Stimulated activated CD8-positive, alpha-beta memory T cell treated with anti-CD3 and anti-CD28 coated beads, Interleukin-15, amount 100 ng/mL, for 48 hours (primary cell): ENCODE data around the gene TFG.
A peak's percentile ranks its signal among the peaks of the same experiment; 100 is the strongest.

Experiments used
- DNase-seq, 2 donors: peaks; one replicate each; pipeline ENCODE4 v3.0.0-alpha.2; 2020; ENCODE audit warnings: low read depth in 2 of 2

The TFG gene

DNA sequence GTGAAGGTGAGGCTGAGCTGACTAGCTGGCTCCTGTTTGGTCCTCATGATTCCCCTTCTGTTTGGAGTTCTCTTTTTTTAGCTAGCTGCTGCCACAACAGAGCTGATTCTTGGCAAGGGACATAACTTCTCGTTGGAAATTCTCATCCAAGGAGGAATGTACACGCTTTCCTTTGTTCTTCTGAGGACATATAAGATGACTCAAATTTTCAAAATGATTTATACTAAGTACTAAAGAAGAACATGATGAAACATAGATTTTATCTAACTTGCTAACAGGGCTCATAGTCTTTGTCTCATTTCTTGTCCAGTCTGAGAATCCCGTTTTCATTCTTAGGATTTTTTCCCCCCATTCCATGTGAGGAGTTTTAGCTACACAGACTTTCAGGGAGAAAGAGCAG lies 2.9 kb upstream of the TFG start:
- DNase-seq = no peak

DNA sequence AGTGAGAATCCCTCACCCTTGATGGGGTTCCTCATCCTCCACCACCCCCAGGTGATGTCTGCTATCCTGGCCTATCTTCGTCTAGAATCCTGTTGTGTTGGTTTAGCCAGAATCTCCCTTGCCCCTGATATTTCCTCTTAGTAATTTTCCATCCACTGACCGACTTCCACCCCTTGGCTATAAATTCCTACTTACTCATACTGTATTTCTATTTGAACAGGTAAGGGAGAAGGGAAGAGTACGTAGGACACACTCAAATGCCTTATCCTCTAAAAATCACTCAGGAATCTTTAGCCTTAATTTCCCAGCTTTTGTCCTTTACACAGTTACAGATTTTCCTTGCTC lies 678 bp upstream of the TFG start:
- DNase-seq = no peak

DNA sequence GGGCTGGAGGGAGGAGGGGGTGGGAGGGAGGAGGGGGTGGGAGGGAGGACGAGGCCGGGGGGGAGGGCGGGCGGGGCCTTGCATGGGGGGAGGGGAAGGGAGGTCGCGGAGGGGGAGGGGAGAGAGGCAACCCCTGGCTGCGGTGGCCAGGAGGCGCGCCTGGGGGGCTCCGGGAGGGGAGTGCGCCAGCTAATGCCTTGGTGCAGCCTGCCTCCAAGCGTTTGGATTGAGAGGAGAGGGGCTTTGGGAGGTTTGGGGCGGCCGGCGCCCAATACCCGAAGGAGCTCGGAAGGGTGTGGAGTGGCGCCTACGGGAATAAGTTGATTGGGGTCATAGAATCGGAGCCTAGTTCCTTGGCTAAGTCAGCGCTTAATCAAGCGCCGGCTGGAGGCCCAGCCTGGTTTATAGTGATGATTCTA lies 557 bp downstream of the TFG start:
- peak in 1 of 2 donors; percentile 5 for DNase-seq

DNA sequence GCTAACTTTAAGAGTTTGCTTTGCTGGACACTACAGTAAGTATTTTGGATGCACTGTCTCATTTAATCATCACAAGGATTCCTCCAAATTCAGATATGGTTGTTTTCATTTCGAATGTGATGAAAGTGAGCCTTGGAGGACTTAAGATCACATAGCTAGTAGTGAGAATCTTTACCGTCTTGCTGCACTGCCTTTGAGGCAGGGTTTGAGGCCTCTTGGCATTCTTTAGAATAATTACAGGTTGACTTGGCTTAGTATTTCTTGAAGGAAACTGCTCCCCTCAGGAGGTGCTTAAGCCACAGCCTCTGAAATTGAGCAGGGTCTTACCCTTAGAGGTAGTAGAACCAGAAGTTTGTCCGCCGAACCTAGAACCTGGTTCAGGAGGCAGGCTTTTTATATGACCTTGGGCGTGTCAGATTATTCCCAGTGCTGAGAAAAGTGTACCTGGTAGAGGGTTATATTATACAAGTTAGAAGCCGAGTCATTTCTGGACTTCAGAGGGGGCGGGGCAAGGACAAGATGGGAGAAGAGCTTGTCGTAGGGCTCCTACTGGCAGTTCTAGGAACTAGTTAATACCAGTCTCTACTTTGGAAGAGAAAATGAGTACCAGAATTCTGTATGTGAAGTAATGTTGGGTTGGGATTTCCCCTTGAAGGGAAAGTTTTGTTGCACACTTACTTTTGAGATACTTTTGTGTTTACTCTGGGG lies 1.1 kb downstream of the TFG start:
- peak; percentile 61 to 64 for DNase-seq

DNA sequence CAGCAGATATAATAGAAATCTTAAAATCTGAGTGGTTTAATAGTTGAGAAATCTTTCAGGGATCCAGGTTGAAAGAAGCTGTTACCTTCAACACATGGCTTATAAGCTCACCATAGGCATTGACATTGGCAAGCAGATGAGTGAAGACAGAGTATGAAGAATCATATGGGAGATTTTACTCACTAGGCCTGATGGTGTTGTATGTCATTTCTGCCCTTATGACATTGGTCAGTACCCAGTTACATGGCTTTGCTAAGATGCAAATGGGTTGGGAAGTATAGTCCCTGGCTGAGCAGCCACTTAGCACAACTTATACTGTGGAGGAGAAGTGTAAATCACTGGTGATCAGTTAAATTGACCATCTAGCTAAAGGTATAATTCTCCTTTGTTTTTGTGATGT lies 5.9 kb downstream of the TFG start:
- DNase-seq = no peak

DNA sequence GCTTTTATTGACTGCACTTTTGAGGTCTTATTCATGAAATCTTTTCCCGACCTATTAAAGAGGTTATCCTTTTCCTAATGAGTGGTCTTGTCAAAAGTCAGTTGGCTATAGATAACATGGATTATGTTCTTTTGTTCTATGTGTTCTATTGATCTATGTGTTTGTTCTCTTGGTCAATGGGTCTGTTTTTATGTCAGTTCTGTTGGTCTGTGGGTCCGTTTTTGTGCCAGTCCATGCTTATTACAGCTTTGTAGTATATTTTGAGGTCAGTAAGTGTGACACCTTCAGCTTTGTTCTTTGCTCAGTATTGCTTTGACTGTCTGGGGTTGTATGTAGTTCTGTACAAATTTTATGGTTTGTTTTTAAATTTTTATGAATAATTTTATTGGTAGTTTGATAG lies 7.8 kb downstream of the TFG start:
- no peak for DNase-seq

DNA sequence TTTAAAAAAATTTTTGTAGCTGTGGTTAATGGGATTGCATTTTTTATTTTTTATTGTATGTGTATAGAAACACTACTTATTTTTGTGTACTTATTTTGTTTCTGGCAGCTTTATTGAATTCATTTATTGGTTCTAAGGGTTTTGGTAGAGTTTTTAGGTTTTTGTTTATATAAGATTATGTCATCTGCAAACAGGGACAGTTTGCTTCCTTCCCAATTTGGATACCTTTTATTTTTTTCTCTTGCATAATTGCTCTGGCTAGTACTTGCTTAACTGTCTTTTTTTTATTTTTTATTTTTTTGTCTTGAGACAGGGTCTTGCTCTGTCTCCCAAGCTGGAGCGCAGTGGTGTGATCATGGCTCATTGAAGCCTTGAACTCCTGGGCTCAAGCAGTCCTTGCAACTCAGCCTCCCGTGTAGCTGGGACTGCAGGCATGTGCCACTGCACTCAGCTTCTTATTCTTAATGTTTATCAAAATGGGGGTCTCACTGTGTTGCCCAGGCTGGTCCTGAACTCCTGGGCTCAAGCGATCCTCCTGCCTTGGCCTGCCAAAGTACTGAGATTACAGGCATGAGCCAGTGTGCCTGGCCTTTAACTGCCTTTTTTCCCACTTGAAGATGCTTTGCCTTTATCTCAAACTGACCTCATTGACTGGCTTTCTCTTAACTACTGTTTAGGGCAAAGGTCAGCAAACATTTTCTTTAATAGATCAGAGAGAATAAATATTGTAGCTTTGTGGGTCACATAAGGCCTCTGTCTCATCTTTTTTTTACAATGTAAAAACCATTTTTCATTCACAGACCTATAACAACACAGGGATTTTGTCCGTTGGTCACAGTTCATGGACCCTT lies 8.6 kb downstream of the TFG start:
- no peak for DNase-seq

DNA sequence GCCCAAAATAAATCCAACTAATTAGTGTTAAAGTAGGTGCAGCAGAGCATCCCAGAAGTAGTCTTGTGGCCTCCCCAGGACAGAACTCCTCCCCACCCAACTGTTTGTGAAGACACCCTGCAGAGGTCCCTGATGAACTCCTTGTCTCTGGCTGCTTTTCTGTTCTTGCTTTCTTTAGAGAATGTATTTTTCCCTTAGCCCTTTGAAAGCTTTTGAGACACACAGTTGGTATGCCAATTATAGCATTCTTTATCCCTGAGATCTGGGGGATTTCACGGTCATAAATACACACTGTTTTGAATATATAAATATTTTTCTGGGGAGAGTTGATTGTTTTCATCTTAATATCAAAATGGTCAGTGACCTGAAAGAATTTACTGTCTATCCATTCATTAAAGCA lies 9.8 kb downstream of the TFG start:
- no peak for DNase-seq

DNA sequence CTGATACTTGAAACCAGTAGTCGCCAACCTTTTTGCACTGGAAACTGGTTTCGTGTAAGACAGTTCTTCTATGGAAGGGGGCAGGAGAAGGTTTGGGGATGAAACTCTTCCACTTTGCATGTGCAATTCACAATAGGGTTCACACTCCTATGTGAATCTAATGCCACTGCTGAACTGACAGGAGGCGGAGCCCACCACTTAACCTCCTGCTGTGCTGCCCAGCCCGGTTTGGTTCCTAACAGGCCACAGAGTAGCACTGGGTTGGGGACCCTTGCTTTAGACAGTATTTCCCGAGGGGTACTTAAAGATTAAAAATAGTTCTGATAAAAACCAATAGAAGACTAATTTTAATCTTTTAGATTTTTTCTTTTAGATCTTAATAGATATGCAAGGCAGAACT lies 11.1 kb downstream of the TFG start:
- DNase-seq = no peak

DNA sequence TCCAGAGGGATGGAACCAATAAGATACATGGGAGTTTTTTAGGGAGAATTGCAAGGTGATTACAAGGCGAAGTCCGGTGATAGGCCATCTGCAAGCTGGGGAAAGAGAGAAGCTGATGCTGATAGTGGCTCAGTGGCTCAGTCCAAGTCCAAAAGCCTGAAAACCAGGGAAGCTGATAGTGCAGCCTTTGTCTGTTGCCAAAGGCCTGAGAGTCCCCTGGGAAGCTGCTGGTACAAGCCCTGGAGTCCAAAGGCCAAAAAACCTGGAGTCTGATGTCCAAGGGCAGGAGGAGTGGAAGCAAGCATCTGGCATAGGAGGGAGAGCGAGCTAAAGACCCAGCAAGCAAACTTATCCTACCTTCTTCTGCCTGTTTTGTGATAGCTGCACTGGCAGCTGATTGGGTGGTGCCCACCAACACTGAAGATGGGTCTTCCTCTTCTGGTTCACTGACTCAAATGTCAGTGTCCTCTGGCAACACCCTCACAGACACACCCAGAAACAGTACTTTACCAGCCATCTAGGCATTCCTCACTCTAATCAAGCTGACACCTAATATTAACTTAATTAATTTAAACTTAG lies 16.7 kb downstream of the TFG start:
- DNase-seq = no peak

DNA sequence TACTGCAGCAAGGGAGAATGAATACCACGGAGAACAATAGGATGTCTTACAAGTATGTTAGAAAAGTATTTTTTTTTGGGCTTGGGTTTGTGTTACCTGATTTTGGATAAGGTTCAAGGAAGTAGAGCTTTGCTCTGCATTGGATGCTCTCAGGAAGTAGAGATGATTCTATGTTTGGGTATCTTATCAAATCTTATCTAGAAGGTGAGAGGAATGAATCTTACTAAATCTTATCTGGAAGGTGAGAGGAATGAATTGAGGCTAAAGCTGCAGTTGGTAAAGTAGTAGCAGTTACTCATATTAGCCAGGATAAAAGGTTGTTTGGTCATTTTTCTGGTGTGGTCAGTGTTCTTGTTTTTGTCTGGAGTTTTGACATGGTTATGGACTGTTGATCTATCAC lies 17.4 kb downstream of the TFG start:
- no peak for DNase-seq

DNA sequence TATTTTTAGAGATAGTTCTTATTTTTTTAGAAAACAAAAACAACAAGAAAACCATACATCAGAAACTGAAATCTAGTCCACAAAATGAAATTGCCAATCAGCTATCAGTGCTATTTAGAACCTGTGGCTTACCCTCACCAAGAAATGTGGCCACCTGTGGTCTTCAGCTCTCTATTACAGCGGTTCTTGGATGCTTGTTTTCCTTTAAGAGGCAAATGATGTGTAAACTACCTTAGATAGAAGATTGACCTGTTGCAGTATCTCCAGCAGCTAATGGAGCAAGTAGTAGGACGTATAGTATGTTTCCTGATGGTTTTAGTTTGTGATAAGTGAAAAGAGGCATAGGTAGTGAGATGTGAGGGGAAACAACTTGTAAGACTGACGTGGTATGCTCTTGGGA lies 21.2 kb downstream of the TFG start:
- DNase-seq = no peak

DNA sequence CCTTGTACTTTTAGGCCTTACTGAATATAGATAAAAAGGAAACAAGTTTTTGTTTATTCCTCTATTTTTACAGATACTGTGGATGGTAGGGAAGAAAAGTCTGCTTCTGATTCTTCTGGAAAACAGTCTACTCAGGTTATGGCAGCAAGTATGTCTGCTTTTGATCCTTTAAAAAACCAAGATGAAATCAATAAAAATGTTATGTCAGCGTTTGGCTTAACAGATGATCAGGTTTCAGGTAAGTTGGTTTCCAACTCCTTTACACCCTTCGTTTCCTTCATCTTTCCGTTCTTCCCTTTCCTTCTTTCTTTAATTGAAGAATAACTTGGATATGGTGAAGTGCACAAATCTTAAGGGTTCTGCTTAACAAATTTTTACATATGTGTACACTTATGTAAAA lies 23.1 kb downstream of the TFG start:
- DNase-seq = no peak

DNA sequence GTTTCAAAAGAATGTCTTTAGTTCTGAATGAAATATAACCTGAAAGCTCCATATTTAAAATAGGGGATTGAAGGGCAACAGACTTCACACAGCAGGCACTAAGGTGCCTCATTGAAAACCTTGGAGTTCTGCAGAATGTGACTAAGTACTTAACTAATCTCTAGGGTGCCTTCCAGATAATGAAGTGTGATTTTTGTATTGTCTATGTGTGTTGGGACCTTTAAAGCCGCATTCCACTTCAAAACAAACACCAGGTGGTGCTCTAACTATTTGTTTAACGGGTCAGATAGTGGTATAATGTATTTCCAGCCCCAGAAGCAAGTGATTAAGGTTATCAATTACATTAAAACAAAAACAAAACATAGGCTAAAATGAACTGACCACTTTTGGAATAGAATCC lies 28.0 kb downstream of the TFG start:
- DNase-seq = no peak

DNA sequence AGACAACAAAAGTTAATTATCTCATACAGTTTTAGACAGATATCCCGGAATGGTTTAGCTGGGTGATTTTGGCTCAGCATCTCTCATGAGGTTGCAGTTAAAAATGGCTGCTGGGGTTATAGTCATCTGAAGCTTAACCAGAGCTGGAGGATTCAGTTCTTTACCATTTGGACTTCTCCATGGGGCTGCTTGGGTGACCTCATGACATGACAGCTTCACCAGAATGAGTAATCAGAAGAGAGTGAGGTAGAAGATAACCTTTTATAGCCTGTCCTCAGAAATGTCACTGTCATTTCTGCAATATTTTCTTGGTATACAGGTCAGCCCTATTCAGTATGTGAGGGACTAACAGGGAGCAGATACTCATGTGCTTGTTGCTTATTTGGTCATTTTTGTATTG lies 30.9 kb downstream of the TFG start:
- DNase-seq = peak in 1 of 2 donors; percentile 2

DNA sequence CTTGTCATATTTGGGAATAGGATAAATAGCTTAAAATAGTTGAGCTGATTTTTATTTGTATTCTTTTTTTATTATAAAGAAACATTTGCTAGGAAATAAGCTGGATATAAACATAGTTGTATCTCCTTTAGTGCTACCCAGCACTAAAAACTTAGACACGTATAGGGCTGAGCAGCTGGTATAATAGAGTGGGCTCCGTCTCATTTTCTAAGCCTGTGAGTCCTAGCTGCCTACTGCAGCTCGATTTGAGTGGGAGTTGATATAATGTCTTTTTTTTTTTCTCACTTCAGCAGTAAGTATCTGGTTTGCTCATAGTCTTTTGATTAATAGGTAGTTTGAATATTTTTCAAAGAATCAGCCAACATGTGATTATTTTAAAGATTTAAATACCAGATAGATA lies 34.2 kb downstream of the TFG start:
- DNase-seq = no peak

DNA sequence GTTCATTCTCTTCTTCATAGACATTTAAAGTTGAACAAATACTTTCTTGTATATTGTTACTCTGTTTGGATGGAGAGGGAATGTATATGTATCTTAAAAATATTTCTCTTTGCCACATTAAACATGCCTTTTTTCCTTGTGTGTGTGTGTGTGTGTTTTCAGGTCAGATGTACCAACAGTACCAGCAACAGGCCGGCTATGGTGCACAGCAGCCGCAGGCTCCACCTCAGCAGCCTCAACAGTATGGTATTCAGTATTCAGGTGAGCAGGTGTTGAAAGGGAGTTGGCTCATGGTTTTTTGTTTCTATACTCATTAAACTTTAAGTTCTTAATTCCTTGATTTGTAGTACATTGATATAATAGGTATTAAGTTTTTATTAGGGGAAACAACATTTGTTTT lies 35.4 kb downstream of the TFG start:
- DNase-seq = no peak

DNA sequence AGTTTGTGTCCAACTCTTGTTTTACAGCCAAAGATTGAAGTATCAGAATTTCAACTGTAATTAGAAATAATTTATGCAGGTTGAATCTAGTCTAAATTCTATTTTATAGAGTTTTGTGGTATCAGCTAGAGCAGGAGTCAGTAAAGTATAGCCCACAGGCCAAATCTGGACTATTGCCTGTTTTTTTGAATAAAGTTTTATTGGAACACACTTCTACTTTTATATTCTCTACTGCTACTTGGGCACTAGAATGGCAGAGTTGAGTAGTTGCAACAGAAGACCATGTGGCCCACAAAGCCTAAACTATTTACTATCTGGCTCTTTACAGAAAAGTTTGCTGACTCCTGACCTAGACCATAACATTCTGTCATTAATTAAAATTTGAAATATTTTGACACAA lies 36.3 kb downstream of the TFG start:
- DNase-seq = no peak

DNA sequence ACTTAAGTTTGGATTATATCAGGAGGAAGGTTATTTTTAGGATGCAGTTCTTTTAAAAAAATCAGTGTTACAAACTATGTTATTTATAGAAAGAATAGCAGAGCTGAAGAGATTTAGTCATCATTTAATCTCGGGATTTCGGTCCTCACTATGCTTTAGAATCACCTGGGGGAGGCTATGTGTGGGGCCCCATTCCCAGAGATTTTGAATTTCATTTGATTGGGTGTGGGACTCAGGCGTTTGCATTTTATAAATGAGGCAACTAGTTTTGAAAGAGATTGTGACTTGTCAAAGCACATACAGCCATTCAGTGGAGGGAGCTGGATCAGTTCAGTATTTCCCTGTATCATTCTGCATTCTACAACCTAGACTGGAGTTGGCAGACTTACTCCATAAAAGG lies 36.8 kb downstream of the TFG start:
- no peak for DNase-seq

DNA sequence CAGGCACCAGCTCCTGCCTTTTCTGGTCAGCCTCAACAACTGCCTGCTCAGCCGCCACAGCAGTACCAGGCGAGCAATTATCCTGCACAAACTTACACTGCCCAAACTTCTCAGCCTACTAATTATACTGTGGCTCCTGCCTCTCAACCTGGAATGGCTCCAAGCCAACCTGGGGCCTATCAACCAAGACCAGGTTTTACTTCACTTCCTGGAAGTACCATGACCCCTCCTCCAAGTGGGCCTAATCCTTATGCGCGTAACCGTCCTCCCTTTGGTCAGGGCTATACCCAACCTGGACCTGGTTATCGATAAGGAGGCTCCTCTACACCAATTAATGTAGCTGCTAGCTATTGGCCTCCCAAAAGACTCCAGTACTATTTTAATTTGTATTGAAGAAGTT lies 38.9 kb downstream of the TFG start:
- no peak for DNase-seq

DNA sequence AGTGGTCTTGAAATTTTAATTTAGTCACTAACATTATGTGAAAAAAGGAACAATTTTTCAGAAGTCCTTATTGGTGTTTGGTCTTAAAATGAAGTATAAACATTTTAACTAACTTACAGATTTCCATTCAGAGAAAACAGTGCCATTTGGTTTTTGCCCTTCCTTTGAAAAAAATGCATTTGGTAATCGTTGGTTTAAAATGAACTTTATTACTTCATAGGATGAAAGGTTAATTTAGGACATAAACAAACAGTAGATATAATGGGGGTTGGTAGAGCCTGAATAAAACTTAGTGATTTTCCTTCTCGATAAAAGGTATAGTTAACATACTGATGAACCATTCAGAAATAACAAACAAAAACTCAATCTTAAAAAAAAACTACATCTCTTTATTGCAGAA lies 39.7 kb downstream of the TFG start:
- DNase-seq = no peak

DNA sequence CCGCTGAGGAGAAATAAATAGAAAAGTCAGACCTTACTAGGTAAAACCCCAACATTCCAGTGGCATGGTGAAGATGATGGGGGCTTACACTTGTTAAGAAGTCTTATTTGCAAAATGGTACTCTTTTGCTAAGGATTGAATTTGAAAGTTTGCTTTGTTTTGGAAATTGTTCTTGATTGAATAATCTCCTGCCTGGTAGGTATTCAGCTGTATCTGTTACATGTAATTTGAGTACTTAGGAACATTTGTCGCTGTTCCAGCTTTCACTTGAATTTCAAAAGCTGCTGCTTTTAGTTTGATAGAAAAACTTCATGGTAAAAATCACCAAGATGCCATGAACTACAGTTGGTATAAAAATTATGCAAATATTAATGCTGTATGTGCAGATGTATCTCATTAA lies 44.6 kb downstream of the TFG start:
- DNase-seq = no peak
